Mesenchymal stem cell (in vitro differentiated cells and primary cell): ENCODE results near the gene AOX1.
"Not testable (repeated sequence)": the region's sequence is repeated elsewhere in the genome, so short reads cannot be mapped to it uniquely, and the experiment has no call there.

Experiments
- DNase-seq: peaks from one replicate; pipeline ENCODE4 v3.0.0-alpha.2; 2013
- H2AFZ ChIP-seq: one replicate; pipeline ENCODE4 v1.6.1; 2013; ENCODE audit warnings: low read depth, mild to moderate bottlenecking, control low read depth, inconsistent platforms, low read length, moderate library complexity
- H2AK5ac ChIP-seq: 2 replicates; pipeline ENCODE4 v1.6.1; 2013; ENCODE audit warnings: low read length, moderate library complexity, mild to moderate bottlenecking, inconsistent platforms; ENCODE audit not compliant: severe bottlenecking
- H2BK120ac ChIP-seq: one replicate; pipeline ENCODE4 v1.6.1; 2013; ENCODE audit warnings: low read depth, mild to moderate bottlenecking, inconsistent platforms, low read length, moderate library complexity
- H2BK12ac ChIP-seq, 2 experiments: one replicate each; pipeline ENCODE4 v1.6.1; 2013; ENCODE audit warnings: inconsistent platforms in 2 of 2, low read length in 2 of 2, mild to moderate bottlenecking in 2 of 2, moderate library complexity in 2 of 2, control low read depth in 1 of 2
- H2BK15ac ChIP-seq: one replicate; pipeline ENCODE4 v1.6.1; 2013; ENCODE audit warnings: mild to moderate bottlenecking, low read depth, inconsistent platforms; ENCODE audit not compliant: poor library complexity, severe bottlenecking
- H2BK5ac ChIP-seq: 2 replicates; pipeline ENCODE4 v1.6.1; 2013; ENCODE audit warnings: low read depth, mild to moderate bottlenecking, low read length, control low read depth, inconsistent platforms; ENCODE audit not compliant: poor library complexity, severe bottlenecking
- H3K14ac ChIP-seq, 2 experiments: one replicate each; pipeline ENCODE4 v1.6.1; 2013; ENCODE audit warnings: inconsistent platforms in 2 of 2, low read length in 2 of 2, control low read depth in 1 of 2, mild to moderate bottlenecking in 1 of 2, moderate library complexity in 1 of 2
- H3K18ac ChIP-seq, 2 experiments: one replicate each; pipeline ENCODE4 v1.6.1; 2013; ENCODE audit warnings: inconsistent platforms in 2 of 2, low read length in 2 of 2, control low read depth in 1 of 2, low read depth in 1 of 2, mild to moderate bottlenecking in 1 of 2
- H3K23ac ChIP-seq, 2 experiments: one replicate each; pipeline ENCODE4 v1.6.1; 2013; ENCODE audit warnings: inconsistent platforms in 2 of 2, low read length in 2 of 2, mild to moderate bottlenecking in 2 of 2, moderate library complexity in 2 of 2, control low read depth in 1 of 2
- H3K27ac ChIP-seq: 2 replicates; pipeline ENCODE4 v1.5.1; 2013; ENCODE audit warnings: mild to moderate bottlenecking, moderate library complexity, low read length, control low read depth, inconsistent platforms; ENCODE audit not compliant: poor library complexity, severe bottlenecking
- H3K27me3 ChIP-seq, 2 experiments: 2 replicates each; pipeline versions ENCODE4 v1.6.1 to v1.7.0; 2013; ENCODE audit warnings: low read length in 2 of 2, mild to moderate bottlenecking in 2 of 2, moderate library complexity in 2 of 2, control low read depth in 1 of 2, inconsistent platforms in 1 of 2; ENCODE audit not compliant: control insufficient read depth in 1 of 2, insufficient read depth in 1 of 2
- H3K36me3 ChIP-seq, 2 experiments: 2 replicates each; pipeline versions ENCODE4 v1.6.1 to v1.7.0; 2013; ENCODE audit warnings: low read length in 2 of 2, control low read depth in 1 of 2, inconsistent platforms in 1 of 2, low read depth in 1 of 2, mild to moderate bottlenecking in 1 of 2; ENCODE audit not compliant: insufficient read depth in 2 of 2, control insufficient read depth in 1 of 2
- H3K4ac ChIP-seq, 2 experiments: one replicate each; pipeline ENCODE4 v1.6.1; 2013; ENCODE audit warnings: inconsistent platforms in 2 of 2, low read length in 2 of 2, mild to moderate bottlenecking in 2 of 2, moderate library complexity in 2 of 2, control low read depth in 1 of 2, low read depth in 1 of 2
- H3K4me1 ChIP-seq: 2 replicates; pipeline ENCODE4 v1.6.1; 2013; ENCODE audit warnings: low read depth, low read length, control low read depth; ENCODE audit not compliant: control insufficient read depth, insufficient read depth
- H3K4me2 ChIP-seq: 2 replicates; pipeline ENCODE4 v1.6.1; 2013; ENCODE audit warnings: low read length, mild to moderate bottlenecking, inconsistent platforms; ENCODE audit not compliant: poor library complexity, severe bottlenecking
- H3K4me3 ChIP-seq, 2 experiments: 2 replicates each; pipeline versions ENCODE4 v1.5.1 to v1.7.0; 2013; ENCODE audit warnings: low read length in 2 of 2, mild to moderate bottlenecking in 2 of 2, control low read depth in 1 of 2, low read depth in 1 of 2; ENCODE audit not compliant: insufficient read depth in 1 of 2
- H3K79me1 ChIP-seq: replicated peaks from 2 replicates; pipeline ENCODE4 v1.6.1; 2013; ENCODE audit warnings: mild to moderate bottlenecking, control low read depth, low read length, inconsistent platforms; ENCODE audit not compliant: poor library complexity, severe bottlenecking
- H3K9ac ChIP-seq: 2 replicates; pipeline ENCODE4 v1.7.0; 2013; ENCODE audit warnings: mild to moderate bottlenecking, low read length, moderate library complexity
- H3K9me3 ChIP-seq: 2 replicates; pipeline ENCODE4 v1.7.0; 2013; ENCODE audit warnings: mild to moderate bottlenecking, low read length; ENCODE audit not compliant: control insufficient read depth
- H4K8ac ChIP-seq: one replicate; pipeline ENCODE4 v1.6.1; 2013; ENCODE audit warnings: inconsistent platforms, mild to moderate bottlenecking, low read length, moderate library complexity
- H4K91ac ChIP-seq: one replicate; pipeline ENCODE4 v1.6.1; 2013; ENCODE audit warnings: mild to moderate bottlenecking, low read length, inconsistent platforms
- WGBS: methylation state at CpG from one replicate; pipeline ENCODE4 v1.1.7; 2013; ENCODE audit warnings: mixed read lengths; 5-methylcytosine and 5-hydroxymethylcytosine counted together

The AOX1 gene

DNA sequence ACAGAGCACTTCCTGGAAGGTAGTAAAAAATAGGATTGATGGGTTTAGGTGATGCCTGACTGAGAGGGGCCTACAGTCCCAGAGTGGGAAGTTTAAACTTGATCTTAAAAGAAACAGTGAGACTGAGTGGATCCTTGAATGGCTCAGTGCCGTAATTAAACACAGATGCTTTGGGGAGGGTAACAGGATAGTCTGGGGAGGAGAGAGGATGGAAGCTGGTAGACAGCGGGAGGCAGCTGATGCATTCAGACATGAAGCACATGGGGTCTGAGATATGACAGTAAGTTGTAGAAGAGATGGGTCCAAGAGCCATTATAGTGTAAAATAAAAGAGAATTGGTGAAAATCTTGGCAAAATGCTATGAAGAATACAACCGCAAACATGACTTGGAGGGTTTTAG is 54.4 kb downstream of the AOX1 start:
- H2BK5ac ChIP-seq = no peak overlapping the region

DNA sequence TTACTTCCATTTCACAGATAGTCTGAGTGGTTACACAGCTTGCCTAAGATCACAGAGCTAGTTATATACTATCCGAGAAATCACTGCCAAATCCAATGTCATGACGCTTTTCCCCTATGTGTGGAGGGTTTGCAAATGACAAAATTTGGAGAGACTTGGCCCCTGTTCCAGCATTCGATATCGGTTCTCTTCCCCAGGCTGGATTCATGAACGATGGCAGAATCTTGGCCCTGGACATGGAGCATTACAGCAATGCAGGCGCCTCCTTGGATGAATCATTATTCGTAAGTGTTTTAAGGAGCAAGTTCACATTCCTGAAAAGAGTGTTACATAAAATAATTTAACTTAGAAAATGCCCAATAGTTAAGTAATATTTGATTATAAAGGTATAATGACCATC is 55.1 kb downstream of the AOX1 start:
- Histone ChIP-seq H3K4me3 (no peak overlapping the region), H3K14ac (no peak overlapping the region), H2BK120ac (no peak overlapping the region), H3K36me3 (peaks cover 0 to 73% of the 10 kb centered on the region in 2 experiments), H3K79me1 (no peaks in the 10 kb centered on the region), H2AK5ac (no peak overlapping the region), H3K23ac (no peak overlapping the region), H2BK5ac (no peak overlapping the region), H2BK15ac (no peak overlapping the region), H3K27me3 (no peaks in the 10 kb centered on the region), H3K4ac (no peak overlapping the region), H3K9ac (no peak overlapping the region), H3K9me3 (no peaks in the 10 kb centered on the region), H4K8ac (no peak overlapping the region), H4K91ac (no peak overlapping the region), H3K18ac (no peak overlapping the region), H3K27ac (no peak overlapping the region), H3K4me2 (no peak overlapping the region), H2AFZ (no peak overlapping the region), H3K4me1 (no peaks in the 10 kb centered on the region), H2BK12ac (no peak overlapping the region)
- WGBS = 97% methylated on average over 5 of the region's 7 CpGs
- no peak for DNase-seq

More for the DNA sequence above, 54.4 kb downstream of the AOX1 start:
- H3K4me1 ChIP-seq = no peaks in the 10 kb centered on the region
- no peak overlapping the region for H2AK5ac ChIP-seq
- H3K79me1 ChIP-seq = no peaks in the 10 kb centered on the region
- no peak for DNase-seq
- H2AFZ ChIP-seq = no peak overlapping the region
- no peak overlapping the region for H4K8ac ChIP-seq
- WGBS = 92% methylated on average over 3 of the region's 3 CpGs
- H2BK12ac ChIP-seq = no peak overlapping the region
- peaks cover 0 to 80% of the 10 kb centered on the region in 2 experiments for H3K36me3 ChIP-seq
- no peak overlapping the region for H3K14ac ChIP-seq
- no peaks in the 10 kb centered on the region for H3K27me3 ChIP-seq
- H3K9me3 ChIP-seq = no peaks in the 10 kb centered on the region
- no peak overlapping the region for H4K91ac ChIP-seq
- H3K23ac ChIP-seq = no peak overlapping the region
- no peak overlapping the region for H2BK15ac ChIP-seq
- no peak overlapping the region for H3K4me2 ChIP-seq
- no peak overlapping the region for H2BK120ac ChIP-seq
- no peak overlapping the region for H3K4me3 ChIP-seq
- no peak overlapping the region for H3K4ac ChIP-seq
- no peak overlapping the region for H3K18ac ChIP-seq
- H3K27ac ChIP-seq = no peak overlapping the region
- no peak overlapping the region for H3K9ac ChIP-seq

DNA sequence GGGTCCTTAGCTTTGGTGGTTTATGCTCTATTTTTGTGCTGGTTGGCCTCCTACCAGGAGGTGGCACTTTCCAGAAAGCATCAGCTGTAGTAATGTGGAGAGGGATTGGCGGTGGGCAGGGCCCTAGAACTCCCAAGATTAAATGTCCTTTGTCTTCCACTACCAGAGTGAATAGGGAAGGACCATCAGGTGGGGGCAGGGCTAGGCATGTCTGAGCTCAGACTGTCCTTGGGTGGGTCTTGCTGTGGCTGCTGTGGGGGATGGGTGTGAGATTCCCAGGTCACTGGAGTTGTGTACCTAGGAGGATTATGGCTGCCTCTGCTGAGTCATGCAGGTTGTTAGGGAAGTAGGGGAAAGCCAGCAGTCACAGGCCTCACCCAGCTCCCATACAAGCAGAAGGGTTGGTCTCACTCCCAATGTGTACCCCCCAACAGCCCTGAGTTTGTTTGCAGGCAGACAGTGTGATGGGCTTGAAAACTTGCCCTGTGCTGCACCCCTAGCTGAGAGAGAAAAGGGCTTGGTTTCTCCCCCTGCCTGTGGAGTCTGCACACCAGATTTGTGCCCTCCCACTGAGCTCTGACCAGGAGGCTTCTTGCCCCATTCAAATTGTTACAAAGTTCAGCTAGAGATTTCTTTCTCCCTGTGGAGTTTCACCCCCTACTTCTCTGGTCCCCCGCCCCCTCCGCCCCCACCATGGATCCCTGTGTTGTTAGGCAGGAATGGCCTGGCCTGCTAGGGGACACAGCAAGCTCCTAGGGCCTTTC is 62.9 kb downstream of the AOX1 start:
- H3K79me1 ChIP-seq, H3K4me2 ChIP-seq, H3K27ac ChIP-seq, H2BK5ac ChIP-seq, H3K18ac ChIP-seq, H3K9ac ChIP-seq, H3K14ac ChIP-seq, H3K4me3 ChIP-seq, H3K4me1 ChIP-seq, H3K27me3 ChIP-seq, H3K23ac ChIP-seq, H2AFZ ChIP-seq, H2BK12ac ChIP-seq, H4K91ac ChIP-seq, H2AK5ac ChIP-seq, H3K9me3 ChIP-seq, H2BK120ac ChIP-seq, H2BK15ac ChIP-seq, DNase-seq, H3K4ac ChIP-seq: not testable (repeated sequence)
- 96% methylated on average over 3 of the region's 3 CpGs for WGBS
- peak overlapping the region; percentile 59 for H4K8ac ChIP-seq
- peaks cover 0 to 45% of the 10 kb centered on the region in 2 experiments for H3K36me3 ChIP-seq

- no peak overlapping the region for H3K4me3 ChIP-seq
- H4K8ac ChIP-seq = no peak overlapping the region
- no peak overlapping the region for H2AFZ ChIP-seq
- no peaks in the 10 kb centered on the region for H3K27me3 ChIP-seq
- 79% methylated on average over 3 of the region's 3 CpGs for WGBS
- H3K79me1 ChIP-seq = no peaks in the 10 kb centered on the region
- no peak for DNase-seq
- H3K9ac ChIP-seq = no peak overlapping the region
- no peak overlapping the region for H3K23ac ChIP-seq
- no peak overlapping the region for H4K91ac ChIP-seq
- no peak overlapping the region for H2BK120ac ChIP-seq
- H3K27ac ChIP-seq = no peak overlapping the region
- H3K18ac ChIP-seq = no peak overlapping the region
- H2BK15ac ChIP-seq = no peak overlapping the region
- no peak overlapping the region for H2AK5ac ChIP-seq
- H3K4me1 ChIP-seq = no peaks in the 10 kb centered on the region
- no peak overlapping the region for H2BK12ac ChIP-seq
- H3K14ac ChIP-seq = no peak overlapping the region
- no peak overlapping the region for H3K4me2 ChIP-seq
- H3K36me3 ChIP-seq = peaks cover 0 to 36% of the 10 kb centered on the region in 2 experiments
- no peak overlapping the region for H2BK5ac ChIP-seq
- H3K9me3 ChIP-seq = no peaks in the 10 kb centered on the region
- no peak overlapping the region for H3K4ac ChIP-seq
Measured at GRCh38 chr2:200649724-200650123, 63.9 kb downstream of the AOX1 start.
